Mesenchymal stem cell (in vitro differentiated cells and primary cell): ENCODE results near the gene KISS1.

Experiments
- DNase-seq: peaks from one replicate; pipeline ENCODE4 v3.0.0-alpha.2; 2013
- H2AFZ ChIP-seq: one replicate; pipeline ENCODE4 v1.6.1; 2013; ENCODE audit warnings: low read depth, mild to moderate bottlenecking, control low read depth, inconsistent platforms, low read length, moderate library complexity
- H2AK5ac ChIP-seq: 2 replicates; pipeline ENCODE4 v1.6.1; 2013; ENCODE audit warnings: low read length, moderate library complexity, mild to moderate bottlenecking, inconsistent platforms; ENCODE audit not compliant: severe bottlenecking
- H2BK120ac ChIP-seq: one replicate; pipeline ENCODE4 v1.6.1; 2013; ENCODE audit warnings: low read depth, mild to moderate bottlenecking, inconsistent platforms, low read length, moderate library complexity
- H2BK12ac ChIP-seq, 2 experiments: one replicate each; pipeline ENCODE4 v1.6.1; 2013; ENCODE audit warnings: inconsistent platforms in 2 of 2, low read length in 2 of 2, mild to moderate bottlenecking in 2 of 2, moderate library complexity in 2 of 2, control low read depth in 1 of 2
- H2BK15ac ChIP-seq: one replicate; pipeline ENCODE4 v1.6.1; 2013; ENCODE audit warnings: mild to moderate bottlenecking, low read depth, inconsistent platforms; ENCODE audit not compliant: poor library complexity, severe bottlenecking
- H2BK5ac ChIP-seq: 2 replicates; pipeline ENCODE4 v1.6.1; 2013; ENCODE audit warnings: low read depth, mild to moderate bottlenecking, low read length, control low read depth, inconsistent platforms; ENCODE audit not compliant: poor library complexity, severe bottlenecking
- H3K14ac ChIP-seq, 2 experiments: one replicate each; pipeline ENCODE4 v1.6.1; 2013; ENCODE audit warnings: inconsistent platforms in 2 of 2, low read length in 2 of 2, control low read depth in 1 of 2, mild to moderate bottlenecking in 1 of 2, moderate library complexity in 1 of 2
- H3K18ac ChIP-seq, 2 experiments: one replicate each; pipeline ENCODE4 v1.6.1; 2013; ENCODE audit warnings: inconsistent platforms in 2 of 2, low read length in 2 of 2, control low read depth in 1 of 2, low read depth in 1 of 2, mild to moderate bottlenecking in 1 of 2
- H3K23ac ChIP-seq, 2 experiments: one replicate each; pipeline ENCODE4 v1.6.1; 2013; ENCODE audit warnings: inconsistent platforms in 2 of 2, low read length in 2 of 2, mild to moderate bottlenecking in 2 of 2, moderate library complexity in 2 of 2, control low read depth in 1 of 2
- H3K27ac ChIP-seq: 2 replicates; pipeline ENCODE4 v1.5.1; 2013; ENCODE audit warnings: mild to moderate bottlenecking, moderate library complexity, low read length, control low read depth, inconsistent platforms; ENCODE audit not compliant: poor library complexity, severe bottlenecking
- H3K27me3 ChIP-seq, 2 experiments: 2 replicates each; pipeline versions ENCODE4 v1.6.1 to v1.7.0; 2013; ENCODE audit warnings: low read length in 2 of 2, mild to moderate bottlenecking in 2 of 2, moderate library complexity in 2 of 2, control low read depth in 1 of 2, inconsistent platforms in 1 of 2; ENCODE audit not compliant: control insufficient read depth in 1 of 2, insufficient read depth in 1 of 2
- H3K36me3 ChIP-seq, 2 experiments: 2 replicates each; pipeline versions ENCODE4 v1.6.1 to v1.7.0; 2013; ENCODE audit warnings: low read length in 2 of 2, control low read depth in 1 of 2, inconsistent platforms in 1 of 2, low read depth in 1 of 2, mild to moderate bottlenecking in 1 of 2; ENCODE audit not compliant: insufficient read depth in 2 of 2, control insufficient read depth in 1 of 2
- H3K4ac ChIP-seq, 2 experiments: one replicate each; pipeline ENCODE4 v1.6.1; 2013; ENCODE audit warnings: inconsistent platforms in 2 of 2, low read length in 2 of 2, mild to moderate bottlenecking in 2 of 2, moderate library complexity in 2 of 2, control low read depth in 1 of 2, low read depth in 1 of 2
- H3K4me1 ChIP-seq: 2 replicates; pipeline ENCODE4 v1.6.1; 2013; ENCODE audit warnings: low read depth, low read length, control low read depth; ENCODE audit not compliant: control insufficient read depth, insufficient read depth
- H3K4me2 ChIP-seq: 2 replicates; pipeline ENCODE4 v1.6.1; 2013; ENCODE audit warnings: low read length, mild to moderate bottlenecking, inconsistent platforms; ENCODE audit not compliant: poor library complexity, severe bottlenecking
- H3K4me3 ChIP-seq, 2 experiments: 2 replicates each; pipeline versions ENCODE4 v1.5.1 to v1.7.0; 2013; ENCODE audit warnings: low read length in 2 of 2, mild to moderate bottlenecking in 2 of 2, control low read depth in 1 of 2, low read depth in 1 of 2; ENCODE audit not compliant: insufficient read depth in 1 of 2
- H3K79me1 ChIP-seq: replicated peaks from 2 replicates; pipeline ENCODE4 v1.6.1; 2013; ENCODE audit warnings: mild to moderate bottlenecking, control low read depth, low read length, inconsistent platforms; ENCODE audit not compliant: poor library complexity, severe bottlenecking
- H3K9ac ChIP-seq: 2 replicates; pipeline ENCODE4 v1.7.0; 2013; ENCODE audit warnings: mild to moderate bottlenecking, low read length, moderate library complexity
- H3K9me3 ChIP-seq: 2 replicates; pipeline ENCODE4 v1.7.0; 2013; ENCODE audit warnings: mild to moderate bottlenecking, low read length; ENCODE audit not compliant: control insufficient read depth
- H4K8ac ChIP-seq: one replicate; pipeline ENCODE4 v1.6.1; 2013; ENCODE audit warnings: inconsistent platforms, mild to moderate bottlenecking, low read length, moderate library complexity
- H4K91ac ChIP-seq: one replicate; pipeline ENCODE4 v1.6.1; 2013; ENCODE audit warnings: mild to moderate bottlenecking, low read length, inconsistent platforms
- WGBS: methylation state at CpG from one replicate; pipeline ENCODE4 v1.1.7; 2013; ENCODE audit warnings: mixed read lengths; 5-methylcytosine and 5-hydroxymethylcytosine counted together

Gene KISS1

GRCh38 chr1:204222764-204223055, 26.4 kb upstream of the KISS1 start:
- no peaks in the 10 kb centered on the region for H3K9me3 ChIP-seq
- H3K36me3 ChIP-seq, result no peaks in the 10 kb centered on the region
- no peak overlapping the region for H2AFZ ChIP-seq
- H4K8ac ChIP-seq, result no peak overlapping the region
- H2BK15ac ChIP-seq, result no peak overlapping the region
- no peak for DNase-seq
- peaks cover 38 to 43% of the 10 kb centered on the region in 2 experiments for H3K27me3 ChIP-seq
- H3K23ac ChIP-seq, result no peak overlapping the region
- H2AK5ac ChIP-seq, result no peak overlapping the region
- H3K4ac ChIP-seq, result no peak overlapping the region
- H3K79me1 ChIP-seq, result no peaks in the 10 kb centered on the region
- no peak overlapping the region for H3K4me2 ChIP-seq
- H4K91ac ChIP-seq, result no peak overlapping the region
- H3K27ac ChIP-seq, result no peak overlapping the region
- H3K18ac ChIP-seq, result no peak overlapping the region
- H2BK12ac ChIP-seq, result no peak overlapping the region
- no peak overlapping the region for H3K9ac ChIP-seq
- H3K4me3 ChIP-seq, result no peak overlapping the region
- H2BK120ac ChIP-seq, result no peak overlapping the region
- no peak overlapping the region for H3K14ac ChIP-seq
- H3K4me1 ChIP-seq, result peaks cover 7% of the 10 kb centered on the region
- 86% methylated on average over 3 of the region's 3 CpGs for WGBS
- H2BK5ac ChIP-seq, result no peak overlapping the region

GRCh38 chr1:204222006-204222763, 25.9 kb upstream of the KISS1 start:
- Histone ChIP-seq H4K91ac (no peak overlapping the region), H3K4ac (no peak overlapping the region), H3K9ac (no peak overlapping the region), H3K36me3 (no peaks in the 10 kb centered on the region), H3K14ac (peak overlapping the region in 1 of 2 experiments; percentile 66), H2AK5ac (no peak overlapping the region), H4K8ac (no peak overlapping the region), H2BK15ac (peak overlapping the region; percentile 9), H2BK5ac (no peak overlapping the region), H3K79me1 (no peaks in the 10 kb centered on the region), H2AFZ (no peak overlapping the region), H3K18ac (no peak overlapping the region), H2BK120ac (no peak overlapping the region), H3K23ac (no peak overlapping the region), H3K9me3 (no peaks in the 10 kb centered on the region), H3K4me3 (peak overlapping the region in 1 of 2 experiments; percentile 20), H3K27ac (no peak overlapping the region), H2BK12ac (no peak overlapping the region), H3K4me1 (peaks cover 7% of the 10 kb centered on the region), H3K27me3 (peaks cover 41 to 48% of the 10 kb centered on the region in 2 experiments), H3K4me2 (no peak overlapping the region)
- no peak for DNase-seq
- WGBS, result 77% methylated on average over 7 of the region's 8 CpGs

GRCh38 chr1:204221271-204221670, 25.0 kb upstream of the KISS1 start:
- Histone ChIP-seq H3K9me3 (no peaks in the 10 kb centered on the region), H4K8ac (no peak overlapping the region), H4K91ac (no peak overlapping the region), H3K27me3 (peaks cover 45 to 54% of the 10 kb centered on the region in 2 experiments), H2BK15ac (no peak overlapping the region), H2BK5ac (no peak overlapping the region), H3K23ac (no peak overlapping the region), H3K36me3 (no peaks in the 10 kb centered on the region), H3K9ac (no peak overlapping the region), H3K79me1 (no peaks in the 10 kb centered on the region), H3K4me3 (no peak overlapping the region), H2BK120ac (no peak overlapping the region), H3K4me1 (peaks cover 7% of the 10 kb centered on the region), H2BK12ac (no peak overlapping the region), H2AFZ (no peak overlapping the region), H3K27ac (no peak overlapping the region), H3K4ac (no peak overlapping the region), H2AK5ac (no peak overlapping the region), H3K4me2 (no peak overlapping the region), H3K18ac (no peak overlapping the region), H3K14ac (no peak overlapping the region)
- no peak for DNase-seq
- WGBS, result 75% methylated on average over 8 of the region's 11 CpGs

GRCh38 chr1:204219971-204220616, 23.8 kb upstream of the KISS1 start:
- no peak overlapping the region for H3K27ac ChIP-seq
- 61% methylated on average over 9 of the region's 10 CpGs for WGBS

More at GRCh38 chr1:204219971-204220616, 23.8 kb upstream of the KISS1 start:
- no peak overlapping the region for H2BK120ac ChIP-seq
- peaks cover 45 to 54% of the 10 kb centered on the region in 2 experiments for H3K27me3 ChIP-seq
- H3K23ac ChIP-seq, result no peak overlapping the region
- H3K18ac ChIP-seq, result no peak overlapping the region
- H2AFZ ChIP-seq, result no peak overlapping the region
- no peaks in the 10 kb centered on the region for H3K36me3 ChIP-seq
- H3K4me2 ChIP-seq, result no peak overlapping the region
- H3K4ac ChIP-seq, result no peak overlapping the region
- H2BK5ac ChIP-seq, result no peak overlapping the region
- H4K8ac ChIP-seq, result no peak overlapping the region
- H2BK12ac ChIP-seq, result no peak overlapping the region
- H3K9me3 ChIP-seq, result no peaks in the 10 kb centered on the region
- H3K9ac ChIP-seq, result no peak overlapping the region
- no peak overlapping the region for H2AK5ac ChIP-seq
- no peaks in the 10 kb centered on the region for H3K79me1 ChIP-seq
- no peak overlapping the region for H2BK15ac ChIP-seq
- no peak overlapping the region for H4K91ac ChIP-seq
- no peak for DNase-seq
- H3K14ac ChIP-seq, result no peak overlapping the region
- H3K4me1 ChIP-seq, result peaks cover 4% of the 10 kb centered on the region
- H3K4me3 ChIP-seq, result no peak overlapping the region
